Fibroblast of lung (primary cell): ENCODE measurements around the gene ZDHHC4. TPM values are rescaled to one million over a fixed set of nuclear protein-coding genes. Genes with fewer than 3 reads are reported as not detected.

Experiments used
- DNase-seq, 2 donors: peaks; one replicate each; pipeline versions ENCODE4 v3.0.0 to v3.0.0-alpha.2; 2010; ENCODE audit warnings: low read depth in 2 of 2
- H2AFZ ChIP-seq: 2 replicates; pipeline ENCODE4 v1.5.1; 2012; ENCODE audit warnings: low read length, control low read depth, inconsistent platforms
- H3K27ac ChIP-seq: 2 replicates; pipeline ENCODE4 v1.5.1; 2011; ENCODE audit warnings: low read length, control low read depth; ENCODE audit not compliant: insufficient read depth
- H3K27me3 ChIP-seq: 2 replicates; pipeline ENCODE4 v1.5.1; 2011; ENCODE audit warnings: mild to moderate bottlenecking, low read length; ENCODE audit not compliant: control insufficient read depth, insufficient read depth
- H3K36me3 ChIP-seq: 2 replicates; pipeline ENCODE4 v1.5.1; 2011; ENCODE audit warnings: low read length; ENCODE audit not compliant: control insufficient read depth, insufficient read depth
- H3K4me1 ChIP-seq: 2 replicates; pipeline ENCODE4 v1.5.1; 2011; ENCODE audit warnings: low read length; ENCODE audit not compliant: control insufficient read depth, insufficient read depth; ENCODE audit errors: extremely low read depth
- H3K4me2 ChIP-seq: 2 replicates; pipeline ENCODE4 v1.5.1; 2011; ENCODE audit warnings: low read length, control low read depth; ENCODE audit not compliant: insufficient read depth; ENCODE audit errors: extremely low read depth
- H3K4me3 ChIP-seq, 4 experiments: fragments of 200-600 bp in 1 of 4; sonication (generic) in 1 of 4; replicated peaks in 1 of 4; 2 replicates each; pipeline ENCODE4 v1.5.1; 2011 to 2016; ENCODE audit warnings: low read length in 4 of 4, low read depth in 3 of 4, mild to moderate bottlenecking in 3 of 4, control low read depth in 2 of 4, inconsistent platforms in 1 of 4, mixed read lengths in 1 of 4; ENCODE audit not compliant: insufficient read depth in 1 of 4; ENCODE audit errors: control extremely low read depth in 1 of 4
- H3K79me2 ChIP-seq: 2 replicates; pipeline ENCODE4 v1.5.1; 2012; ENCODE audit warnings: mild to moderate bottlenecking, low read length, inconsistent platforms; ENCODE audit not compliant: control insufficient read depth, insufficient read depth
- H3K9ac ChIP-seq: 2 replicates; pipeline ENCODE4 v1.5.1; 2011; ENCODE audit warnings: mild to moderate bottlenecking, low read length, control low read depth; ENCODE audit not compliant: insufficient read depth
- H3K9me3 ChIP-seq: 2 replicates; pipeline ENCODE4 v1.5.1; 2012; ENCODE audit warnings: low read depth, low read length; ENCODE audit not compliant: control insufficient read depth, insufficient read depth
- H4K20me1 ChIP-seq: 2 replicates; pipeline ENCODE4 v1.5.1; 2011; ENCODE audit warnings: low read length; ENCODE audit not compliant: control insufficient read depth, insufficient read depth; ENCODE audit errors: extremely low read depth
- CTCF ChIP-seq, 2 donors: IDR thresholded peaks in 1 of 2; conservative IDR thresholded peaks in 1 of 2; 1 replicate in 1 of 2; 2 replicates in 1 of 2; pipeline ENCODE4 v1.5.1; 2011 to 2012; ENCODE audit warnings: low read length in 2 of 2, control low read depth in 1 of 2, inconsistent platforms in 1 of 2, low read depth in 1 of 2, mild to moderate bottlenecking in 1 of 2
- EZH2 ChIP-seq: IDR thresholded peaks from 2 replicates; pipeline ENCODE4 v1.5.1; 2012; ENCODE audit warnings: low read length, control low read depth, mild to moderate bottlenecking; ENCODE audit errors: missing control alignments
- polyA plus RNA-seq, 2 donors: library from polyadenylated mRNA; depleted of rRNA in 1 of 2; stranded (reverse) in 1 of 2; unstranded in 1 of 2; fragments of >200 nt; gene quantifications; 2 replicates each; pipeline ENCODE4 v1.2.1, GENCODE V29; 2011 to 2012; ENCODE audit warnings: missing spikeins in 1 of 2
- total RNA-seq: library from RNA; depleted of rRNA; stranded (reverse); fragments of >200 nt; gene quantifications from 2 replicates; pipeline ENCODE4 v1.2.1, GENCODE V29; 2014

The ZDHHC4 gene
- total and polyA plus RNA-seq, 2 donors (not counting 1 experiment from before 2014, with no cell fraction given): 65.2 to 89.5 TPM

- Histone ChIP-seq H3K4me1 (no peaks in the 10 kb centered on the region), H3K4me2 (no peak overlapping the region), H4K20me1 (no peaks in the 10 kb centered on the region), H3K27me3 (no peaks in the 10 kb centered on the region), H3K79me2 (no peaks in the 10 kb centered on the region), H3K27ac (no peak overlapping the region), H3K4me3 (no peak overlapping the region), H3K9ac (no peak overlapping the region), H2AFZ (no peak overlapping the region), H3K9me3 (no peaks in the 10 kb centered on the region), H3K36me3 (peaks cover 2% of the 10 kb centered on the region)
- TF ChIP-seq CTCF (conservative IDR thresholded peaks at IDR 0.05 in 1 of 2, IDR thresholded peaks at IDR 0.05 in 1 of 2; ENCODE audit: low read depth in 1 of 2, low read length in 2 of 2) (no peak), EZH2 (no peak)
- no peak for DNase-seq
Observed at GRCh38 chr7:6606866-6607583, 29.8 kb downstream of the ZDHHC4 start.

DNA sequence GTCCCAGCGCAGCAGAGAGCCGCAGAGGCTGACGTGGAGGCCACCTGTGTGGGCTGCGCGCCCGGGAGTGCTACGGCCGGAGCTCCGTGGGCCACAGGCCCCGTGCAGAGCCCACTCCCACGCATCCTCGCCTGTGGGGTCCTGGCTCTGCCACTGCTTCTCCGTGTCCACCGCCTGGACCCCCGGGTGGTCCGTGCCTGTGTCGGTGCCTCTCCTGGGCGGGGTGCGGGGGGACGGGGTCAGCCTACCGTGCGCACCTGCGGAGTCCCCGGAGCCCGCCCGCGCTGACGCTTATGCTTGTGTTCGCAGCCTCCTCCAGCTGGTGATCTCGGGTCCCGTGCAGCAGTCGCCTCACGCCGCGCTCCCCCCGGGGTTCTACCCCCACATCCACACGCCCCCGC lies 30.4 kb downstream of the ZDHHC4 start:
- Histone ChIP-seq H3K36me3 (peaks cover 2% of the 10 kb centered on the region), H4K20me1 (no peaks in the 10 kb centered on the region), H3K4me1 (no peaks in the 10 kb centered on the region), H3K4me3 (no peak overlapping the region), H3K9me3 (no peaks in the 10 kb centered on the region), H3K27me3 (no peaks in the 10 kb centered on the region), H2AFZ (no peak overlapping the region), H3K4me2 (no peak overlapping the region), H3K27ac (no peak overlapping the region), H3K79me2 (no peaks in the 10 kb centered on the region), H3K9ac (no peak overlapping the region)
- DNase-seq: no peak
- TF ChIP-seq CTCF (conservative IDR thresholded peaks at IDR 0.05 in 1 of 2, IDR thresholded peaks at IDR 0.05 in 1 of 2; ENCODE audit: low read depth in 1 of 2, low read length in 2 of 2): no peak
- TF ChIP-seq EZH2: no peak

GRCh38 chr7:6608081-6608480 lies 30.8 kb downstream of the ZDHHC4 start:
- H3K4me2 ChIP-seq: no peak overlapping the region
- no peak for DNase-seq
- no peak overlapping the region for H3K4me3 ChIP-seq
- no peak overlapping the region for H3K9ac ChIP-seq
- no peak for TF ChIP-seq EZH2
- TF ChIP-seq CTCF (conservative IDR thresholded peaks at IDR 0.05 in 1 of 2, IDR thresholded peaks at IDR 0.05 in 1 of 2; ENCODE audit: low read depth in 1 of 2, low read length in 2 of 2): no peak
- no peaks in the 10 kb centered on the region for H3K27me3 ChIP-seq
- no peaks in the 10 kb centered on the region for H3K4me1 ChIP-seq
- H3K27ac ChIP-seq: no peak overlapping the region
- no peak overlapping the region for H2AFZ ChIP-seq
- no peaks in the 10 kb centered on the region for H3K79me2 ChIP-seq
- no peaks in the 10 kb centered on the region for H3K9me3 ChIP-seq
- H4K20me1 ChIP-seq: no peaks in the 10 kb centered on the region
- peaks cover 2% of the 10 kb centered on the region for H3K36me3 ChIP-seq
